Erythroblast (primary cell): ENCODE measurements around the gene BROX.

ENCODE experiments used
- GATA1 ChIP-seq: IDR thresholded peaks from 2 replicates; pipeline ENCODE4 v1.6.1; 2011; ENCODE audit warnings: low read depth, mild to moderate bottlenecking, control low read depth, low read length, moderate library complexity
- POLR2A ChIP-seq: IDR thresholded peaks from 2 replicates; pipeline ENCODE4 v1.6.1; 2011; ENCODE audit warnings: mild to moderate bottlenecking, low read length

- TF ChIP-seq POLR2A = no peak
- no peak for TF ChIP-seq GATA1
Measured at GRCh38 chr1:222783051-222783450, 70.7 kb downstream of the BROX start.
